SK-N-SH (cell line): Measurements from ENCODE around the gene CNIH2. TPM values are rescaled to one million over a fixed set of nuclear protein-coding genes. Genes with fewer than 3 reads are reported as not detected.

Experiments
- CTCF ChIA-PET: fragments of 300-600, 350-600 bp; formaldehyde crosslinking; extraction: SDS; loops from one replicate; lab custom pipeline; 2021; lab: Yijun Ruan, JAX
- POLR2A ChIA-PET: fragments of 350-600 bp; sonication (Branson Sonifier 250); formaldehyde crosslinking; extraction: SDS; loops from one replicate; lab custom pipeline; 2020; ENCODE audit warnings: antibody characterized with exemption, inconsistent platforms; lab: Yijun Ruan, JAX
- DNase-seq: peaks from one replicate; pipeline ENCODE4 v3.0.0; 2012
- H2AFZ ChIP-seq: fragments of 200-600 bp; sonication (generic); 2 replicates; pipeline ENCODE4 v1.8.1; 2016; ENCODE audit warnings: antibody characterized with exemption, mild to moderate bottlenecking, low read depth
- H3F3A ChIP-seq: fragments of 200-600 bp; sonication (generic); replicated peaks from 2 replicates; pipeline ENCODE3; 2016; ENCODE audit warnings: antibody characterized with exemption, mild to moderate bottlenecking; ENCODE audit not compliant: insufficient read depth
- H3K27ac ChIP-seq, 2 experiments: fragments of 200-500 bp in 1 of 2; fragments of 200-600 bp in 1 of 2; sonication (Bioruptor generic) in 1 of 2; sonication (generic), shearing (Covaris generic) in 1 of 2; 2 replicates each; pipeline versions ENCODE4 v1.5.1 to v1.6.1; 2014 to 2016; ENCODE audit warnings: low read depth in 2 of 2, inconsistent platforms in 1 of 2, low read length in 1 of 2, mild to moderate bottlenecking in 1 of 2, mixed read lengths in 1 of 2
- H3K27me3 ChIP-seq: fragments of 200-600 bp; sonication (generic), shearing (Covaris generic); 2 replicates; pipeline ENCODE4 v1.6.1; 2016; ENCODE audit warnings: mixed run types; ENCODE audit not compliant: insufficient read depth
- H3K36me3 ChIP-seq, 2 experiments: fragments of 200-500 bp in 1 of 2; fragments of 200-600 bp in 1 of 2; sonication (Bioruptor generic) in 1 of 2; sonication (generic) in 1 of 2; replicated peaks in 1 of 2; 2 replicates each; pipeline versions ENCODE3 to v1.5.1; 2014 to 2016; ENCODE audit warnings: low read length in 1 of 2, mild to moderate bottlenecking in 1 of 2; ENCODE audit not compliant: insufficient read depth in 2 of 2, control insufficient read depth in 1 of 2
- H3K4me1 ChIP-seq, 2 experiments: fragments of 200-500 bp in 1 of 2; fragments of 200-600 bp in 1 of 2; sonication (Bioruptor generic) in 1 of 2; sonication (generic), shearing (Covaris generic) in 1 of 2; 2 replicates each; pipeline versions ENCODE4 v1.5.1 to v1.6.1; 2014 to 2016; ENCODE audit warnings: low read depth in 1 of 2, low read length in 1 of 2, mixed run types in 1 of 2; ENCODE audit not compliant: insufficient read depth in 2 of 2, control insufficient read depth in 1 of 2
- H3K4me2 ChIP-seq: fragments of 200-600 bp; sonication (generic), shearing (Covaris generic); 2 replicates; pipeline ENCODE4 v1.6.1; 2017; ENCODE audit warnings: mixed run types
- H3K4me3 ChIP-seq, 2 experiments: fragments of 200-500 bp in 1 of 2; fragments of 200-600 bp in 1 of 2; sonication (Bioruptor generic) in 1 of 2; sonication (generic), shearing (Covaris generic) in 1 of 2; 2 replicates each; pipeline versions ENCODE4 v1.5.1 to v1.8.1; 2014 to 2016; ENCODE audit warnings: low read depth in 2 of 2, inconsistent platforms in 1 of 2, low read length in 1 of 2, mild to moderate bottlenecking in 1 of 2, mixed read lengths in 1 of 2, moderate library complexity in 1 of 2
- H3K79me2 ChIP-seq: fragments of 200-600 bp; sonication (generic); 2 replicates; pipeline ENCODE4 v1.8.1; 2017; ENCODE audit warnings: mild to moderate bottlenecking; ENCODE audit not compliant: insufficient read depth
- H3K9ac ChIP-seq: fragments of 200-600 bp; sonication (generic); 2 replicates; pipeline ENCODE4 v1.6.1; 2017; ENCODE audit warnings: mixed run types
- H3K9me2 ChIP-seq: fragments of 200-600 bp; sonication (generic); 2 replicates; pipeline ENCODE4 v1.6.1; 2017; ENCODE audit warnings: mixed run types
- H3K9me3 ChIP-seq: fragments of 200-600 bp; sonication (generic); 2 replicates; pipeline ENCODE4 v1.6.1; 2017; ENCODE audit warnings: mixed run types, mild to moderate bottlenecking, moderate library complexity
- H4K20me1 ChIP-seq: fragments of 200-600 bp; sonication (generic); 2 replicates; pipeline ENCODE4 v1.6.1; 2017; ENCODE audit warnings: mild to moderate bottlenecking, mixed run types; ENCODE audit not compliant: insufficient read depth
- CTCF ChIP-seq: fragments of 200-600 bp; sonication (generic); IDR thresholded peaks from 2 replicates; pipeline ENCODE4 v1.6.1; 2017; ENCODE audit warnings: antibody characterized with exemption, mild to moderate bottlenecking, moderate library complexity
- EP300 ChIP-seq, 2 experiments: IDR thresholded peaks; 2 replicates each; pipeline versions ENCODE4 v1.4.0 to v1.6.1; 2012; ENCODE audit warnings: borderline replicate concordance in 1 of 2, low read depth in 1 of 2, low read length in 1 of 2
- EZH2phosphoT487 ChIP-seq: fragments of 200-600 bp; sonication (generic); IDR thresholded peaks from 2 replicates; pipeline ENCODE4 v1.6.1; 2017; ENCODE audit warnings: low read depth, mixed run types, mild to moderate bottlenecking, antibody characterized with exemption, moderate library complexity, borderline replicate concordance
- MEF2A ChIP-seq: IDR thresholded peaks from 2 replicates; pipeline ENCODE4 v1.4.0; 2012; ENCODE audit warnings: low read depth, borderline replicate concordance
- MXI1 ChIP-seq: IDR thresholded peaks from 2 replicates; pipeline ENCODE4 v1.6.1; 2012; ENCODE audit warnings: mild to moderate bottlenecking, low read depth, low read length, improper control_type of control experiment
- NFIC ChIP-seq: IDR thresholded peaks from 2 replicates; pipeline ENCODE4 v1.4.0; 2012; ENCODE audit warnings: borderline replicate concordance
- POLR2AphosphoS5 ChIP-seq: IDR thresholded peaks from 2 replicates; pipeline ENCODE4 v1.6.1; 2012; ENCODE audit warnings: low read depth, low read length
- TAF1 ChIP-seq: IDR thresholded peaks from 2 replicates; pipeline ENCODE4 v1.6.1; 2012; ENCODE audit warnings: low read depth, mild to moderate bottlenecking, low read length, moderate library complexity, borderline replicate concordance
- TEAD4 ChIP-seq: IDR thresholded peaks from 2 replicates; pipeline ENCODE4 v1.4.0; 2012; ENCODE audit warnings: mild to moderate bottlenecking, borderline replicate concordance; ENCODE audit not compliant: insufficient read depth
- WGBS: methylation state at CpG from one replicate; pipeline ENCODE4 v1.1.6; 2017; ENCODE audit warnings: low lambda C conversion rate; 5-methylcytosine and 5-hydroxymethylcytosine counted together
- polyA plus RNA-seq, 3 experiments: library from polyadenylated mRNA; depleted of rRNA; stranded (reverse); fragments of >200 nt; gene quantifications; 2 replicates each; pipeline ENCODE4 v1.2.3, GENCODE V29; 2012
- TF ChIP-seq, protein P1 (sequence below): IDR thresholded peaks from 2 replicates; pipeline ENCODE4 v1.6.1; 2012; ENCODE audit warnings: mild to moderate bottlenecking, low read depth, low read length, moderate library complexity

Gene CNIH2
- polyA plus RNA-seq, 1 of the 3 experiments (the other 2 are of a cell fraction): 11.8 TPM

GRCh38 chr11:66268244-66268951 lies 9.6 kb upstream of the CNIH2 start, which contains the start of gene RAB1B (continued):
- TF ChIP-seq, protein P1, sequence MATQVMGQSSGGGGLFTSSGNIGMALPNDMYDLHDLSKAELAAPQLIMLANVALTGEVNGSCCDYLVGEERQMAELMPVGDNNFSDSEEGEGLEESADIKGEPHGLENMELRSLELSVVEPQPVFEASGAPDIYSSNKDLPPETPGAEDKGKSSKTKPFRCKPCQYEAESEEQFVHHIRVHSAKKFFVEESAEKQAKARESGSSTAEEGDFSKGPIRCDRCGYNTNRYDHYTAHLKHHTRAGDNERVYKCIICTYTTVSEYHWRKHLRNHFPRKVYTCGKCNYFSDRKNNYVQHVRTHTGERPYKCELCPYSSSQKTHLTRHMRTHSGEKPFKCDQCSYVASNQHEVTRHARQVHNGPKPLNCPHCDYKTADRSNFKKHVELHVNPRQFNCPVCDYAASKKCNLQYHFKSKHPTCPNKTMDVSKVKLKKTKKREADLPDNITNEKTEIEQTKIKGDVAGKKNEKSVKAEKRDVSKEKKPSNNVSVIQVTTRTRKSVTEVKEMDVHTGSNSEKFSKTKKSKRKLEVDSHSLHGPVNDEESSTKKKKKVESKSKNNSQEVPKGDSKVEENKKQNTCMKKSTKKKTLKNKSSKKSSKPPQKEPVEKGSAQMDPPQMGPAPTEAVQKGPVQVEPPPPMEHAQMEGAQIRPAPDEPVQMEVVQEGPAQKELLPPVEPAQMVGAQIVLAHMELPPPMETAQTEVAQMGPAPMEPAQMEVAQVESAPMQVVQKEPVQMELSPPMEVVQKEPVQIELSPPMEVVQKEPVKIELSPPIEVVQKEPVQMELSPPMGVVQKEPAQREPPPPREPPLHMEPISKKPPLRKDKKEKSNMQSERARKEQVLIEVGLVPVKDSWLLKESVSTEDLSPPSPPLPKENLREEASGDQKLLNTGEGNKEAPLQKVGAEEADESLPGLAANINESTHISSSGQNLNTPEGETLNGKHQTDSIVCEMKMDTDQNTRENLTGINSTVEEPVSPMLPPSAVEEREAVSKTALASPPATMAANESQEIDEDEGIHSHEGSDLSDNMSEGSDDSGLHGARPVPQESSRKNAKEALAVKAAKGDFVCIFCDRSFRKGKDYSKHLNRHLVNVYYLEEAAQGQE: 0 out of 2 replicates have a peak, but pooled peaks have one; percentile 13
- TF ChIP-seq EZH2phosphoT487 (no peak), EP300 (IDR thresholded peaks at IDR 0.05; ENCODE audit: borderline replicate concordance in 1 of 2, low read depth in 1 of 2, low read length in 1 of 2) (no peak), TAF1 (peak; percentile 8; the same call in 1 of the 2 replicates), POLR2AphosphoS5 (peak; percentile 83), TEAD4 (no peak), MEF2A (no peak)

GRCh38 chr11:66268952-66269905 lies 8.7 kb upstream of the CNIH2 start:
- no peaks in the 10 kb centered on the region for H3K27me3 ChIP-seq
- ChIA-PET POLR2A (interaction anchor here (1.1 to 1.8 kb wide), 2 partner anchors 8 to 22 kb away, joined by 3 to 4 read pairs; partner anchors contain the start of gene TMEM151A), CTCF (interaction anchor here (1.3 to 9.4 kb wide), 4 partner anchors 11 to 48 kb away, joined by 4 to 111 read pairs (median 16); partner anchors contain the start of gene CNIH2)
- no peaks in the 10 kb centered on the region for H3K9me3 ChIP-seq
- 4% methylated on average over 29 of the region's 32 CpGs for WGBS
- peak overlapping the region; percentile 85 to 89 for H3K4me3 ChIP-seq
- H3K9me2 ChIP-seq: no peaks in the 10 kb centered on the region
- no peak overlapping the region for H2AFZ ChIP-seq
- peaks cover 34% of the 10 kb centered on the region for H3K79me2 ChIP-seq
- H3K27ac ChIP-seq: peak overlapping the region; percentile 84 to 97
- peak overlapping the region; percentile 87 for H3K9ac ChIP-seq
- H3K4me2 ChIP-seq: peak overlapping the region; percentile 96
- DNase-seq: peak; percentile 58
- peaks cover 11 to 14% of the 10 kb centered on the region in 2 experiments; a peak in 2 of 4 replicates for H3K4me1 ChIP-seq
- peaks cover 26 to 46% of the 10 kb centered on the region in 2 experiments for H3K36me3 ChIP-seq
- TF ChIP-seq MXI1 (0 out of 2 replicates have a peak, but pooled peaks have one; percentile 21), NFIC (no peak), CTCF (peak; percentile 34)
- peaks cover 23% of the 10 kb centered on the region for H3F3A ChIP-seq
- no peaks in the 10 kb centered on the region; the same call in 1 of the 2 replicates for H4K20me1 ChIP-seq
